ENCODE data around the gene SLC16A5.

GRCh38 chr17:75155191-75155601 is 67.4 kb downstream of the SLC16A5 start:
- TF ChIP-seq CTCF (IDR thresholded peaks at IDR 0.05 in 4 of 5, conservative IDR thresholded peaks at IDR 0.05 in 1 of 5), result no peak
- no peak for TF ChIP-seq POLR2A (IDR thresholded peaks at IDR 0.05)
